Epithelial cell of proximal tubule (primary cell): Measurements from ENCODE around the gene SERP2. TPM values are rescaled to one million over a fixed set of nuclear protein-coding genes. Genes with fewer than 3 reads are reported as not detected.

ENCODE experiments used
- DNase-seq: peaks from one replicate; pipeline ENCODE4 v3.0.0-alpha.2; 2011; ENCODE audit warnings: low read depth
- H3K4me3 ChIP-seq: 2 replicates; pipeline ENCODE4 v1.5.1; 2011; ENCODE audit warnings: low read depth, mild to moderate bottlenecking, low read length
- CTCF ChIP-seq: conservative IDR thresholded peaks from 2 replicates; pipeline ENCODE4 v1.5.1; 2012; ENCODE audit warnings: low read depth, mild to moderate bottlenecking, low read length
- total RNA-seq: library from RNA; depleted of rRNA; stranded (reverse); fragments of >200 nt; gene quantifications from 2 replicates; pipeline ENCODE4 v1.2.3, GENCODE V29; 2015

Gene SERP2
- total RNA-seq, 1 donor from 2014 or later = 2.7 TPM

DNA sequence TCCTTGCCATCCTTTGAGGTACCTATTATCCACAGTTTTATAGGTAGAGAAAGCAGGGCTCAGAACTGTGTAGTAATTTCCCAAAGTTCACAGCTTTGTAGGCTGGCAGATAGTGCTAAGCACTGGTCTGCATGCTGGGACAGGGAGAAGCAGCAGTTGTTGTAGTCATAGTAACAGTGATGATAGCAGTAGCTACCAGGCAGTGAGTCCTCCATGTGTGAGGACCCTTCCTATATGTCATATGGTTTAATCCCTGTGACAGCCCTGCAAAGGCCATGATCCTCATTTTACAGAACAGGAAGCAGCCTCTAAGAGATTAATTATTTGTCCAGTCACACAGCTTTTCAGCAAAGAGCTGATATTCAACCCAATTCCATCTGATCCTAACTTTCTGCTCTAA is 21.0 kb downstream of the SERP2 start:
- DNase-seq = no peak
- H3K4me3 ChIP-seq = no peak overlapping the region
- TF ChIP-seq CTCF = no peak

DNA sequence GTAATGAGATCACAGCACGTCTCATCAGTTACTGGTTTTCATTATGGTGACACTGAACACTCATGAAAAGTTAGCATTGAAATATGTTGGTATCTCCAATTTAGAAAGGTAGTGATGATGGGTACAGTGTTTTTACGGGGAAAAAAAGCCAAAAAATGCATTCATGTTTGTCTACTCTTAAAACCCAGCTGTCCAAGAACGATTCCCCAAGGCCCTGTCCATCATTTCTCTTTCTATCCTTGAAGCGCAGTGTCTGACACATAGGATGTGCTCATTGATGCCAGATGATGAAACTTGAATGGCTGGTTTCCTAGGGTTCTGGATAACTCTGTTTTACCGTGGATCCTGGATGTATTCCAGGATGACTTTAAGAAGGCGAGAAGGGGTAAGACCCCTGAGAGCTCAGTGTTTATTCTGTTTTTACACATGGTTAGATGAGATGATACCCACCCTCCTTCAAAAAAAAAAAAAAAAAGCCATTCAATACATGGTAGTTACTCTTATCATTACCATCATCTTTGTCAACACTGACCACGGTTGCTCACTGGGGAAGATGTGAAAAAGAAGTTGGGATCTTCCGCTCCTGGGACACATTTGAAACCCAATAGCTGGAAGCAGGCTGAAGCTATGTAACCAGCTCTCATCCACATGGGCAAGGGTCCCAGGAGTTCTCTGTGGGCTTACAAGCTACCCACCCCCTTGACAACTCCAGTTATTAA is 22.5 kb downstream of the SERP2 start:
- no peak for TF ChIP-seq CTCF
- H3K4me3 ChIP-seq = no peak overlapping the region
- DNase-seq = no peak

DNA sequence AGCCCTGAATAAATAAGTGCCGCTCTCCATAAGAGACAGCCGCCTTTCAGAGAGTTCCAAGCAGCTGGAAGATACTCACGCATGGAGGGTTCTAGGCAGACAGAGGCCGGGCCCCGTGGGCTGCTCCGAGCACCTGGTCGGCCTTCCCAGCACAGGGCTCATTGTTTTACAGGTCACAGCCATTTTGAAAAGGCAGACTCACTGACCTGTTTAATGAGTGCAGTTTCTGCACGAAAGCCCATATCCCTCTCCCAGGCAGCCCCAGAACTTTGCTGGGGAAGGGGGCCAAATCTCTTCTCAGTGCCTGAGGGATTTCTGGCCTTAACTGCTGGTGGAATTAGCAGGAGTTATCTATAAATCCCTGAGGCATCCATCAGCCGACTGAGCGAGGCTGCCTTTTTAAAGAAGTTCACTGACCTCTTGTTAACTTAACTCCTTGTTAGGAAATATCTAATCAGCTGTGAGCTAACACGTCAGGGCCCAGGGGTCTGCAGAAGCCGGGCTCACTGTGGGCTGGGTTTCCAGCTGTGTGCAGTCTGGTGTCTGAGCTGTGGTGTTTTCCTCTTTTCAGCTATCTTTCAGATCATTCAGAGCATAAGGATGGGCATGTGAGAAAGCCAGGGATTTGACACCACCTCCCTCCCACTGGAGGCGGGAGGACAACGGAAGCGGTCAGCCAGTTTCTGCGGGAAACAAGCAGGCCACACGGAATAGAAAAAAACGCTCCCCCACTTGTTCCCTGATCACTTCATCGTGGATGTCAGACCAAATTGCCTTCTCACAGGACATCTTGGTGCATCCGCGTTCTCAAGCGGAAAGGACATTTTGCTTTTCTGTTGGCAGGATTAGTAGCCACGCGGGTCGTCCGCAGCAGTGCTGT is 23.3 kb downstream of the SERP2 start:
- DNase-seq = peak; percentile 41
- TF ChIP-seq CTCF = no peak
- H3K4me3 ChIP-seq = no peak overlapping the region

DNA sequence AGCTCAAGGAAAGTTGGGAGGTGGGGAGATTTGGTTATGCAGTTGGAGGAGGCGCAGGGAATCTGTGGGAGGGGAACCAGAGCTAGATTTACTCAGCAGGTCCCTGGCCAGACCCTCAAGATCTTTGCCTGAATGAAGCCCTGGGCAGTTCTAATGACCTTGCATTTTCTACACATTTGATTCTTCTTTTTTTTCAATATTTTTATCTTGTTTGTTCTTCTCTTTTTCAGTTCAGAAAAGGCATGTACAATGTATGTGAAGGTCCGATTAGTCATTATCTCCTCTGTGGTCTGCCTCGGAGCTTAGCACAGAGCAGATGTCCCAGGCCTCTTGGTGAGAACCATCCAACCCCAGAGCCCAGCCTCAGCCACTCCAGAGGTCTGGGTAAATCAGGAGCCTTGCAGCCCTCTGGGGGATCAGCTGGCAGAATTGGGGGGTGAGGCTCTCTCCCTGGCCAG is 24.2 kb downstream of the SERP2 start:
- no peak for TF ChIP-seq CTCF
- no peak overlapping the region for H3K4me3 ChIP-seq
- no peak for DNase-seq

GRCh38 chr13:44398606-44399005 is 25.0 kb downstream of the SERP2 start:
- no peak for TF ChIP-seq CTCF
- no peak overlapping the region for H3K4me3 ChIP-seq
- no peak for DNase-seq

DNA sequence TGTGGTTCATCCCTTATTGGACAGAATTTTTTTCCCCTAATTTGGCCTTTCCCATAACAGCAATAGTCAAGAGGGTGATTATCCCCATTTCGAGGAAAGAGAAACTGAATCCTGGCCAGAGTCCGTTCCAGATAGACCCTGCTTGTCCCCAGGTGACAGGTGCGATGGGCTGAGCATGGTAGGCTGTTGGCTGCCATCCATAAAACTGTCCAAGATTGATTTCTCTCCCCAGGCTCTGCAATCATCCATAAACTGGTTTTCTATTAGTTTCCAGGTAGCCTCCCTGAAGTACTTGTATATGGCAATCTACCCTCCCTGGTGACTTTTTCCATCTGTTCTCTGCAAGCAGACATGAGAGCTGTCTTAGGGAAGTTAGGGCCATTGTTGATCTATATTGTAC is 25.4 kb downstream of the SERP2 start:
- TF ChIP-seq CTCF = no peak
- DNase-seq = no peak
- no peak overlapping the region for H3K4me3 ChIP-seq
